MCF 10A (cell line): ENCODE results near the gene NOC2L. TPM values are rescaled to one million over a fixed set of nuclear protein-coding genes. Genes with fewer than 3 reads are reported as not detected.

ENCODE experiments used
- BruUV-seq: library from RNA; stranded (reverse); fragments of 400-500 nt; replicated peaks from 2 replicates; lab custom pipeline; 2021; lab: Mats Ljungman, UMichigan
- CTCF ChIA-PET: fragments of 300-600 bp; sonication (Branson Sonifier 250); formaldehyde crosslinking; extraction: SDS; loops from one replicate; lab custom pipeline; 2021; ENCODE audit warnings: antibody characterized with exemption, inconsistent platforms; lab: Yijun Ruan, JAX
- POLR2A ChIA-PET: fragments of 300-600, 350-650 bp; sonication (Branson Sonifier 250); formaldehyde crosslinking; extraction: SDS; loops from one replicate; lab custom pipeline; 2020; ENCODE audit warnings: antibody characterized with exemption, inconsistent platforms; lab: Yijun Ruan, JAX
- DNase-seq: peaks from one replicate; pipeline ENCODE4 v3.0.0-alpha.2; 2018; ENCODE audit not compliant: unreplicated experiment
- H3K27ac Mint-ChIP-seq: one replicate; pipeline ENCODE4 v1.8.0; 2022; ENCODE audit warnings: mild to moderate bottlenecking, low read depth, mixed read lengths; ENCODE audit not compliant: unreplicated experiment
- H3K27me3 Mint-ChIP-seq: one replicate; pipeline ENCODE4 v1.8.0; 2022; ENCODE audit warnings: mixed read lengths; ENCODE audit not compliant: insufficient read depth, unreplicated experiment
- H3K36me3 Mint-ChIP-seq: one replicate; pipeline ENCODE4 v1.8.0; 2022; ENCODE audit warnings: mild to moderate bottlenecking, moderate library complexity, mixed read lengths; ENCODE audit not compliant: insufficient read depth, unreplicated experiment
- H3K4me1 Mint-ChIP-seq: one replicate; pipeline ENCODE4 v1.8.0; 2022; ENCODE audit warnings: mixed read lengths; ENCODE audit not compliant: insufficient read depth, unreplicated experiment
- H3K4me3 Mint-ChIP-seq: one replicate; pipeline ENCODE4 v1.8.0; 2022; ENCODE audit warnings: mild to moderate bottlenecking, moderate library complexity, mixed read lengths; ENCODE audit not compliant: unreplicated experiment
- H3K9me3 Mint-ChIP-seq: one replicate; pipeline ENCODE4 v1.8.0; 2022; ENCODE audit warnings: mixed read lengths; ENCODE audit not compliant: unreplicated experiment
- CTCF ChIP-seq: fragments of 200-600 bp; IDR thresholded peaks from one replicate; pipeline ENCODE4 v1.8.0; 2022; ENCODE audit warnings: antibody characterized with exemption, mild to moderate bottlenecking; ENCODE audit not compliant: unreplicated experiment
- intact Hi-C: fragments of 100-400 bp; cut with micrococcal nuclease; formaldehyde crosslinking; loops from 2 replicates; pipeline ENCODE4 v1.14.1; 2022
- total RNA-seq: library from RNA; stranded (reverse); gene quantifications from 2 replicates; pipeline ENCODE4 v1.2.3, GENCODE V29; 2022

Gene NOC2L
- total RNA-seq, 1 experiment from 2014 or later = 136 TPM

- DNase-seq = no peak
- Mint-ChIP-seq H3K27ac (no peak overlapping the region), H3K36me3 (peaks cover 62% of the 10 kb centered on the region), H3K9me3 (no peaks in the 10 kb centered on the region), H3K27me3 (no peaks in the 10 kb centered on the region), H3K4me1 (peaks cover 8% of the 10 kb centered on the region), H3K4me3 (no peak overlapping the region)
- POLR2A ChIA-PET = no interaction called here
- CTCF ChIA-PET = interaction anchor here (0.6 kb wide), 1 partner anchor 16 kb away, joined by 3 read pairs; no protein-coding TSS in a partner anchor
- TF ChIP-seq CTCF = no peak
- no TSS peak for BruUV-seq
- intact Hi-C loops = no loop called here
Measured at GRCh38 chr1:953524-954320, 5.3 kb downstream of the NOC2L start.

- H3K27me3 Mint-ChIP-seq = no peaks in the 10 kb centered on the region
- no peak overlapping the region for H3K27ac Mint-ChIP-seq
- TF ChIP-seq CTCF = no peak
- no peak overlapping the region for H3K4me3 Mint-ChIP-seq
- ChIA-PET POLR2A (no interaction called here), CTCF (no interaction called here)
- no peak for DNase-seq
- no peaks in the 10 kb centered on the region for H3K9me3 Mint-ChIP-seq
- BruUV-seq = no TSS peak
- intact Hi-C loops = no loop called here
- peaks cover 59% of the 10 kb centered on the region for H3K36me3 Mint-ChIP-seq
- peaks cover 4% of the 10 kb centered on the region for H3K4me1 Mint-ChIP-seq
Measured at GRCh38 chr1:952603-953002, 6.5 kb downstream of the NOC2L start.

- ChIA-PET POLR2A (no interaction called here), CTCF (interaction anchor here (0.7 kb wide), 2 partner anchors 29 to 47 kb away, joined by 3 to 4 read pairs; no protein-coding TSS in a partner anchor)
- DNase-seq = no peak
- Mint-ChIP-seq H3K4me3 (no peak overlapping the region), H3K27ac (no peak overlapping the region), H3K27me3 (no peaks in the 10 kb centered on the region), H3K4me1 (no peaks in the 10 kb centered on the region), H3K9me3 (no peaks in the 10 kb centered on the region), H3K36me3 (peaks cover 61% of the 10 kb centered on the region)
- intact Hi-C loops = no loop called here
- no peak for TF ChIP-seq CTCF
- BruUV-seq = no TSS peak
Measured at GRCh38 chr1:952201-952600, 6.9 kb downstream of the NOC2L start.

- Mint-ChIP-seq H3K27me3 (no peaks in the 10 kb centered on the region), H3K36me3 (peaks cover 68% of the 10 kb centered on the region), H3K9me3 (no peaks in the 10 kb centered on the region), H3K4me3 (no peak overlapping the region), H3K4me1 (no peaks in the 10 kb centered on the region), H3K27ac (no peak overlapping the region)
- ChIA-PET CTCF (interaction anchor here (0.7 kb wide), 2 partner anchors 30 to 48 kb away, joined by 3 to 4 read pairs; no protein-coding TSS in a partner anchor), POLR2A (no interaction called here)
- no peak for DNase-seq
- intact Hi-C loops = no loop called here
- no TSS peak for BruUV-seq
- no peak for TF ChIP-seq CTCF
Measured at GRCh38 chr1:951364-951763, 7.7 kb downstream of the NOC2L start.
